ENCODE measurements around the gene SEC22B.
"Not testable (repeated sequence)": the region's sequence is repeated elsewhere in the genome, so short reads cannot be mapped to it uniquely, and the experiment has no call there.

SEC22B gene

GRCh38 chr1:120140656-120141265 is 35.6 kb downstream of the SEC22B start:
- H3K27ac Mint-ChIP-seq (ENCODE audit: low read depth); ATAC-seq (replicated peaks; ENCODE audit: extremely low read depth, poor library complexity, severe bottlenecking); H3K4me3 Mint-ChIP-seq; H3K36me3 Mint-ChIP-seq (ENCODE audit: insufficient read depth); H3K9me3 Mint-ChIP-seq; DNase-seq (ENCODE audit: low spot score in 2 of 2); H3K27me3 Mint-ChIP-seq: not testable (repeated sequence)
- peaks cover 23% of the 10 kb centered on the region for H3K4me1 Mint-ChIP-seq

- H3K9me3 Mint-ChIP-seq; ATAC-seq (replicated peaks; ENCODE audit: extremely low read depth, poor library complexity, severe bottlenecking); H3K27me3 Mint-ChIP-seq; H3K4me1 Mint-ChIP-seq; H3K4me3 Mint-ChIP-seq; H3K27ac Mint-ChIP-seq (ENCODE audit: low read depth); H3K36me3 Mint-ChIP-seq (ENCODE audit: insufficient read depth); DNase-seq (ENCODE audit: low spot score in 2 of 2): not testable (repeated sequence)
Measured at GRCh38 chr1:120136086-120136485, 40.2 kb downstream of the SEC22B start.

- H3K9me3 Mint-ChIP-seq; H3K27ac Mint-ChIP-seq (ENCODE audit: low read depth); ATAC-seq (replicated peaks; ENCODE audit: extremely low read depth, poor library complexity, severe bottlenecking); H3K4me1 Mint-ChIP-seq; H3K27me3 Mint-ChIP-seq; DNase-seq (ENCODE audit: low spot score in 2 of 2); H3K36me3 Mint-ChIP-seq (ENCODE audit: insufficient read depth); H3K4me3 Mint-ChIP-seq: not testable (repeated sequence)
Measured at GRCh38 chr1:120133928-120134325, 42.4 kb downstream of the SEC22B start.

- no peak overlapping the region for H3K27ac Mint-ChIP-seq (ENCODE audit: low read depth)
- H3K36me3 Mint-ChIP-seq (ENCODE audit: insufficient read depth): no peaks in the 10 kb centered on the region
- no peaks in the 10 kb centered on the region for H3K27me3 Mint-ChIP-seq
- H3K4me1 Mint-ChIP-seq: no peaks in the 10 kb centered on the region
- no peak overlapping the region for H3K4me3 Mint-ChIP-seq
- no peaks in the 10 kb centered on the region for H3K9me3 Mint-ChIP-seq
- ATAC-seq (replicated peaks; ENCODE audit: extremely low read depth, poor library complexity, severe bottlenecking) (no peak), DNase-seq (ENCODE audit: low spot score in 2 of 2) (no peak)
Measured at GRCh38 chr1:120133228-120133927, 42.9 kb downstream of the SEC22B start.

- not testable (repeated sequence) for H3K9me3 Mint-ChIP-seq; H3K27me3 Mint-ChIP-seq; ATAC-seq (replicated peaks; ENCODE audit: extremely low read depth, poor library complexity, severe bottlenecking); H3K4me3 Mint-ChIP-seq; DNase-seq (ENCODE audit: low spot score in 2 of 2); H3K27ac Mint-ChIP-seq (ENCODE audit: low read depth); H3K4me1 Mint-ChIP-seq; H3K36me3 Mint-ChIP-seq (ENCODE audit: insufficient read depth)
Measured at GRCh38 chr1:120132406-120132763, 43.9 kb downstream of the SEC22B start.

- not testable (repeated sequence) for DNase-seq (ENCODE audit: low spot score in 2 of 2); H3K27me3 Mint-ChIP-seq; H3K36me3 Mint-ChIP-seq (ENCODE audit: insufficient read depth); H3K9me3 Mint-ChIP-seq; H3K4me1 Mint-ChIP-seq; H3K27ac Mint-ChIP-seq (ENCODE audit: low read depth); ATAC-seq (replicated peaks; ENCODE audit: extremely low read depth, poor library complexity, severe bottlenecking); H3K4me3 Mint-ChIP-seq
Measured at GRCh38 chr1:120131611-120132405, 44.5 kb downstream of the SEC22B start.

GRCh38 chr1:120127921-120128320 is 48.4 kb downstream of the SEC22B start:
- H3K4me1 Mint-ChIP-seq; DNase-seq (ENCODE audit: low spot score in 2 of 2); H3K4me3 Mint-ChIP-seq; H3K36me3 Mint-ChIP-seq (ENCODE audit: insufficient read depth); H3K27ac Mint-ChIP-seq (ENCODE audit: low read depth); H3K9me3 Mint-ChIP-seq; H3K27me3 Mint-ChIP-seq; ATAC-seq (replicated peaks; ENCODE audit: extremely low read depth, poor library complexity, severe bottlenecking): not testable (repeated sequence)

GRCh38 chr1:120126216-120126615 is 50.1 kb downstream of the SEC22B start:
- not testable (repeated sequence) for ATAC-seq (replicated peaks; ENCODE audit: extremely low read depth, poor library complexity, severe bottlenecking); H3K4me3 Mint-ChIP-seq; H3K27me3 Mint-ChIP-seq; H3K36me3 Mint-ChIP-seq (ENCODE audit: insufficient read depth); H3K9me3 Mint-ChIP-seq; H3K27ac Mint-ChIP-seq (ENCODE audit: low read depth); DNase-seq (ENCODE audit: low spot score in 2 of 2)
- peaks cover 15% of the 10 kb centered on the region for H3K4me1 Mint-ChIP-seq

GRCh38 chr1:120124628-120125027 is 51.7 kb downstream of the SEC22B start:
- H3K27ac Mint-ChIP-seq (ENCODE audit: low read depth); H3K4me3 Mint-ChIP-seq; DNase-seq (ENCODE audit: low spot score in 2 of 2); H3K27me3 Mint-ChIP-seq; H3K36me3 Mint-ChIP-seq (ENCODE audit: insufficient read depth); H3K9me3 Mint-ChIP-seq; ATAC-seq (replicated peaks; ENCODE audit: extremely low read depth, poor library complexity, severe bottlenecking): not testable (repeated sequence)
- H3K4me1 Mint-ChIP-seq: peaks cover 15% of the 10 kb centered on the region

GRCh38 chr1:120123813-120124510 is 52.4 kb downstream of the SEC22B start:
- not testable (repeated sequence) for H3K36me3 Mint-ChIP-seq (ENCODE audit: insufficient read depth); H3K9me3 Mint-ChIP-seq; DNase-seq (ENCODE audit: low spot score in 2 of 2); H3K4me3 Mint-ChIP-seq; H3K27ac Mint-ChIP-seq (ENCODE audit: low read depth); H3K27me3 Mint-ChIP-seq
- peaks cover 15% of the 10 kb centered on the region for H3K4me1 Mint-ChIP-seq
- peak; percentile 59 for ATAC-seq (replicated peaks; ENCODE audit: extremely low read depth, poor library complexity, severe bottlenecking)

- H3K36me3 Mint-ChIP-seq (ENCODE audit: insufficient read depth); H3K27me3 Mint-ChIP-seq; H3K9me3 Mint-ChIP-seq; DNase-seq (ENCODE audit: low spot score in 2 of 2): not testable (repeated sequence)
- Mint-ChIP-seq H3K4me1 (peaks cover 15% of the 10 kb centered on the region), H3K27ac (ENCODE audit: low read depth) (peak overlapping the region; percentile 64), H3K4me3 (peak overlapping the region; percentile 53)
- ATAC-seq (replicated peaks; ENCODE audit: extremely low read depth, poor library complexity, severe bottlenecking): peak; percentile 52
Measured at GRCh38 chr1:120122262-120122893, 53.9 kb downstream of the SEC22B start.

GRCh38 chr1:120121830-120122229 is 54.5 kb downstream of the SEC22B start:
- not testable (repeated sequence) for H3K27me3 Mint-ChIP-seq; ATAC-seq (replicated peaks; ENCODE audit: extremely low read depth, poor library complexity, severe bottlenecking); H3K9me3 Mint-ChIP-seq; H3K4me3 Mint-ChIP-seq; H3K36me3 Mint-ChIP-seq (ENCODE audit: insufficient read depth); DNase-seq (ENCODE audit: low spot score in 2 of 2)
- H3K4me1 Mint-ChIP-seq: peaks cover 15% of the 10 kb centered on the region
- H3K27ac Mint-ChIP-seq (ENCODE audit: low read depth): peak overlapping the region; percentile 64
